CD8-positive, alpha-beta memory T cell (primary cell): Measurements from ENCODE around the gene ABRAXAS1. TPM values are rescaled to one million over a fixed set of nuclear protein-coding genes. Genes with fewer than 3 reads are reported as not detected.
"Not testable (repeated sequence)": the region's sequence is repeated elsewhere in the genome, so short reads cannot be mapped to it uniquely, and the experiment has no call there.

ENCODE experiments used
- CTCF ChIA-PET: fragments of 350-600 bp; sonication (Branson Sonifier 250); formaldehyde crosslinking; loops from one replicate; lab custom pipeline; 2021; ENCODE audit warnings: antibody characterized with exemption; lab: Charles Lee
- POLR2A ChIA-PET: fragments of 350-600 bp; sonication (Branson Sonifier 250); formaldehyde crosslinking; loops from one replicate; lab custom pipeline; 2021; ENCODE audit warnings: antibody characterized with exemption; lab: Charles Lee
- DNase-seq, 5 donors: peaks; one replicate each; pipeline versions ENCODE4 v3.0.0 to v3.0.0-alpha.2; 2020 to 2022; ENCODE audit warnings: mixed read lengths in 1 of 5
- H3K27ac ChIP-seq: one replicate; pipeline ENCODE4 v1.7.0; 2013; ENCODE audit warnings: low read depth, mild to moderate bottlenecking, low read length, moderate library complexity
- H3K27me3 ChIP-seq: 2 replicates; pipeline ENCODE4 v1.7.0; 2013; ENCODE audit warnings: low read length, mild to moderate bottlenecking; ENCODE audit not compliant: insufficient read depth, poor library complexity, severe bottlenecking
- H3K36me3 ChIP-seq: 2 replicates; pipeline ENCODE4 v1.7.0; 2013; ENCODE audit warnings: mild to moderate bottlenecking, low read length, moderate library complexity; ENCODE audit not compliant: insufficient read depth
- H3K4me1 ChIP-seq: 2 replicates; pipeline ENCODE4 v1.7.0; 2013; ENCODE audit warnings: mild to moderate bottlenecking, low read length, moderate library complexity; ENCODE audit not compliant: insufficient read depth
- H3K4me3 ChIP-seq: 2 replicates; pipeline ENCODE4 v1.7.0; 2013; ENCODE audit warnings: mild to moderate bottlenecking, low read length
- H3K9me3 ChIP-seq: 2 replicates; pipeline ENCODE4 v1.7.0; 2013; ENCODE audit warnings: mild to moderate bottlenecking, low read length
- H3K27ac Mint-ChIP-seq, 8 donors: one replicate each; pipeline ENCODE4 v1.8.0; 2020 to 2021; ENCODE audit warnings: mixed read lengths in 8 of 8, mild to moderate bottlenecking in 6 of 8, inconsistent platforms in 3 of 8, moderate library complexity in 3 of 8
- H3K27me3 Mint-ChIP-seq, 2 donors: one replicate each; pipeline ENCODE4 v1.8.0; 2020 to 2021; ENCODE audit warnings: mixed read lengths in 2 of 2, mild to moderate bottlenecking in 1 of 2, moderate library complexity in 1 of 2
- H3K36me3 Mint-ChIP-seq, 3 donors: one replicate each; pipeline ENCODE4 v1.8.0; 2020 to 2021; ENCODE audit warnings: mixed read lengths in 3 of 3, inconsistent platforms in 1 of 3, mild to moderate bottlenecking in 1 of 3
- H3K4me1 Mint-ChIP-seq, 3 donors: one replicate each; pipeline ENCODE4 v1.8.0; 2020 to 2021; ENCODE audit warnings: mixed read lengths in 3 of 3, inconsistent platforms in 1 of 3, mild to moderate bottlenecking in 1 of 3
- H3K4me3 Mint-ChIP-seq, 7 donors: one replicate each; pipeline ENCODE4 v1.8.0; 2020 to 2021; ENCODE audit warnings: mixed read lengths in 7 of 7, mild to moderate bottlenecking in 6 of 7, moderate library complexity in 4 of 7, inconsistent platforms in 2 of 7
- H3K9me3 Mint-ChIP-seq, 5 donors: one replicate each; pipeline ENCODE4 v1.8.0; 2020 to 2022; ENCODE audit warnings: mixed read lengths in 5 of 5, mild to moderate bottlenecking in 3 of 5, moderate library complexity in 2 of 5, inconsistent platforms in 1 of 5
- polyA plus RNA-seq: library from polyadenylated mRNA; unstranded; fragments of 300-500 nt; fragmentation: Illumina TruSeq; gene quantifications from one replicate; pipeline ENCODE4 v1.2.3, GENCODE V29; 2021
- total RNA-seq, 2 experiments: library from RNA; stranded (reverse); gene quantifications; one replicate each; pipeline ENCODE4 v1.2.3, GENCODE V29; 2021

The ABRAXAS1 gene
- total RNA-seq = 10 to 100 TPM; 10.8 to 11.0 TPM
- 8.1 TPM for polyA plus RNA-seq

DNA sequence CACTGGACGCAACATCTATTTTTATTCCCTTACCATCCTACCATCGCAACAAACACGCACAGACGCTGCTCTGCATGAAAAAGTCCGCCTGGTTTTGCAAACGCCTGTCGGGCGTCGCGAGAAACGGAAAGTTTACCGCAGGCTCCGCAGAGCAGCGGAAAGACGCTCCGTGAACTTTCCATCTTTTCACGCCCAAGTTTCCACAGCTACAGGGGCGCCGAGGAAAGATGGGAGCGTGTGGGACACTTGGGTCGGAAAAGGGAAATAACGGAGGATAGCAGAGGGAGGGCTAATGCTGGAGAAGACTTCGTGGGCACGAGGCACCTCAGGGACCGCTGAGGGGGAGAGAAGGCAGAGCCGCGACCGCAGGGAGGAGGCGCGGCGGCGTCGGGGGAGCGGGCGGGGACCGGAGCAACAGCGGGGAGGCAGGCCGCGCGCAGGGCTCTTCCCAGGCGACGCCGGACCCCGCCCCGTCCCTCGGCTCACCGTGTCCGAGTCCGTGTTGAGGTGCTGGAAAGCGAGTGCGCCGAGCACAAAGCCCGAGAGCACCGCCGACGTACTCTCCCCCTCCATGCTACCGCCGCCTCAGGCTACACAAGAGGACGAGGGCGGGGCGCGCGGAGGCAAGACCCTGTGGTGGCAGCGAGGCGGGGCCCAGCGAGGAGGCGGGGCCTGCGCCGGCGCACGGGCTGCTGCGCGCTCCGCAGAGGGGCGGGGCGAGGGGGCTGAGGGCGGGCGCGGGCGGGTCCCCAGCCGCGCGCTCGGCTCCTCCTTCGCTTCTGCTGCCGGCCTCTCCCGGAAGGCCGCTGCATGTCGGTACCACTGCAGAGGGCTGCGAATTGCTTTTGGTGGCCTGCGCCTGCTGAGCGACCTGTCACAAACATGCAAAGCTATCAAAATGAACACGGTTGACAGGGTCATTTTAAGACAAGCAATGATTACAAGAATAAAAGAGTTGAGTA is at the start of gene ABRAXAS1:
Gene ABRAXAS1 (minus strand): TSS at position 601 of the 962 bp plus-strand sequence. CDS start 28 bp downstream, at position 573.
- Histone ChIP-seq H3K27ac (peak within 1 kb of the TSS; percentile 64), H3K4me1 (peaks cover 15% of the 10 kb centered on the region), H3K27me3 (no peaks in the 10 kb centered on the region), H3K36me3 (no peaks in the 10 kb centered on the region), H3K9me3 (no peaks in the 10 kb centered on the region), H3K4me3 (peak within 1 kb of the TSS; percentile 85)
- ChIA-PET POLR2A (interaction anchor here (1.0 to 2.4 kb wide), 3 partner anchors 28 to 51 kb away, joined by 5 to 24 read pairs (median 6); partner anchors contain the start of genes GPAT3, HELQ and MRPS18C), CTCF (interaction anchor here (1.4 kb wide), 2 partner anchors 9 to 26 kb away, joined by 3 to 4 read pairs; no protein-coding TSS in a partner anchor)
- Mint-ChIP-seq H3K27ac (peak within 1 kb of the TSS; percentile 93 to 99 (median 96)), H3K4me1 (peaks cover 22 to 36% (median 35%) of the 10 kb centered on the region in 3 donors), H3K36me3 (peaks cover 0 to 11% (median 0%) of the 10 kb centered on the region in 3 donors), H3K4me3 (peak within 1 kb of the TSS; percentile 95 to 99 (median 96)), H3K9me3 (no peaks in the 10 kb centered on the region), H3K27me3 (peaks cover 0 to 3% of the 10 kb centered on the region in 2 donors)
- DNase-seq = peak; percentile 92 to 96 (median 95)

DNA sequence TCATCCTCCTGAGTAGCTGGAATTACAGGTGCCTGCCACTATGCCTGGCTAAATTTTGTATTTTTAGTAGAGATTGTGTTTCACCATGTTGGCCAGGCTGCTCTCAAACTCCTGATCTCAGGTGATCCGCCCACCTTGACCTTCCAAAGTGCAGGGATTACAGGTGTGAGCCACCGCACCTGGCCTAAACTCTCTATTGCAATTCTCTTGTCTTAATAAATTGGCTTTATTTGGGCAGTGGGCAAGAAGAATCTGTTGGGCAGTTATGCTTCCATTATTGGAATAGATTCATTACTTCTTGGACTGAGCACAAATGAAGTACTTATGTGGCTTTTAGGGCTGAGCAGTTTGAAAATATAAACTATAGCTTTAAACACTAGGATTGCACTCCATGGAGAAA is 42.8 kb upstream of the ABRAXAS1 start:
- H3K27me3 Mint-ChIP-seq = peaks cover 24 to 42% of the 10 kb centered on the region in 2 donors
- no peak overlapping the region for H3K27ac Mint-ChIP-seq
- H3K36me3 Mint-ChIP-seq = no peaks in the 10 kb centered on the region
- DNase-seq = no peak
- Histone ChIP-seq H3K4me1 (no peaks in the 10 kb centered on the region), H3K4me3 (no peak overlapping the region), H3K9me3 (no peaks in the 10 kb centered on the region), H3K36me3 (no peaks in the 10 kb centered on the region), H3K27me3 (no peaks in the 10 kb centered on the region), H3K27ac (no peak overlapping the region)
- no peaks in the 10 kb centered on the region for H3K4me1 Mint-ChIP-seq
- no peak overlapping the region for H3K4me3 Mint-ChIP-seq
- ChIA-PET CTCF (no interaction called here), POLR2A (no interaction called here)
- H3K9me3 Mint-ChIP-seq = peaks cover 0 to 3% (median 0%) of the 10 kb centered on the region in 5 donors

DNA sequence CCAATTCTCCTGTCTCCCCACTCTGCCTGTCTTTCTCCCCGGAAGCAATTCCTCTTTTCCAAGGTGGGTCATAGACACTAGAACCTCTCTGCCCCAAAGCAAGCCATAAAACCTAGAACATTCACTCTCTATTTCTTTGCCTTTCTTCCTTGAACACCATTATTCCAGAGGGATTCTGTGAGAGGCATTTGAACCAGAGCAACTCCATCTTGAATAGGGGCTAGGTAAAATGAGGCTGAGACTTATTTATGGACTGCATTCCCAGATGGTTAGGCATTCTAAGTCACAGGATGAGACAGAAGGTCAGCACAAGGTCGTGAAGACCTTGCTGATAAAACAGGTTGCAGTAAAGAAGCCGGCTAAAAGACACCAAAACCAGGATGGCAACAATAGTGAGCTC is 37.3 kb upstream of the ABRAXAS1 start:
- no peaks in the 10 kb centered on the region for H3K36me3 ChIP-seq
- no peak overlapping the region for H3K4me3 Mint-ChIP-seq
- H3K9me3 ChIP-seq = no peaks in the 10 kb centered on the region
- H3K27ac ChIP-seq = no peak overlapping the region
- no peak overlapping the region for H3K27ac Mint-ChIP-seq
- H3K36me3 Mint-ChIP-seq = peaks cover 0 to 5% (median 4%) of the 10 kb centered on the region in 3 donors
- no peak for DNase-seq
- no peaks in the 10 kb centered on the region for H3K4me1 Mint-ChIP-seq
- CTCF ChIA-PET = no interaction called here
- no peak overlapping the region for H3K4me3 ChIP-seq
- H3K27me3 ChIP-seq = no peaks in the 10 kb centered on the region
- POLR2A ChIA-PET = no interaction called here
- H3K4me1 ChIP-seq = no peaks in the 10 kb centered on the region
- peaks cover 8 to 25% of the 10 kb centered on the region in 2 donors for H3K27me3 Mint-ChIP-seq
- no peaks in the 10 kb centered on the region for H3K9me3 Mint-ChIP-seq

DNA sequence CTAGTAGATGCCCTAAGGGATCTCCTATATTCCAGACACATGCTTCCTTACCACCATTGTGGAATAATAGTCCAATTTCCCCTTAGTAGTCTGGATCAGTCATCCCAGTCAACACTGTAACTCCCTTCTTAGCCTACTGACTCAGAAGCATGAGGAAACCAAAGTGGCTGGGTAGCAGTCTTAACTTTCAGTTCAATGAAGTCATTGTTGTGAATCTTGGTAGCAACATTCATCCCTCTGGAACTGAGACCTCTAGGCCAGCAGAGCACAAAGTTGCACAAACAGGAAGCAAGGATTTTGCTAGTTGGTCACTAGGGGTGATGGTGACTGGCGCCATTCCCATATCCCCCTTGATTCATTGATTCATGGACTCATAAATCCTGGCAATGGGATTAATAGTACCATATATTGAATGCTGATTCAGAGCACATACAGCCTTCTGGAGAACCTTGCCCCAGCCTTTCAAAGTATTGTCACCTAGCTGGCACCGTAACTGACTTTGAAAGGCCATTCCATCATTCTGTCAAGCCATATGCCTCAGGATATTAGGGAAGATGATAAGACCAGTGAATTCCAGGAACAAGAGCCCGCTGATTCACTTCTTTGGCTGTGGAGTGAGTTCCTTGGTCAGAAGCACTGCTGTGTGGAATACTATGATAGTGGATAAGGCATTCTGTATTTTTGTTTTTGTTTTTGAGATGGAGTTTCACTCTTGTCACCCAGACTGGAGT is 31.3 kb upstream of the ABRAXAS1 start:
- Mint-ChIP-seq H3K9me3 (no peaks in the 10 kb centered on the region), H3K36me3 (peaks cover 0 to 4% (median 0%) of the 10 kb centered on the region in 3 donors), H3K4me1 (no peaks in the 10 kb centered on the region), H3K4me3 (no peak overlapping the region), H3K27me3 (peaks cover 0 to 4% of the 10 kb centered on the region in 2 donors), H3K27ac (no peak overlapping the region)
- H3K4me1 ChIP-seq = no peaks in the 10 kb centered on the region
- H3K27me3 ChIP-seq = no peaks in the 10 kb centered on the region
- H3K9me3 ChIP-seq = no peaks in the 10 kb centered on the region
- POLR2A ChIA-PET = no interaction called here
- no peak overlapping the region for H3K27ac ChIP-seq
- CTCF ChIA-PET = no interaction called here
- DNase-seq = no peak
- H3K4me3 ChIP-seq = no peak overlapping the region
- H3K36me3 ChIP-seq = no peaks in the 10 kb centered on the region

DNA sequence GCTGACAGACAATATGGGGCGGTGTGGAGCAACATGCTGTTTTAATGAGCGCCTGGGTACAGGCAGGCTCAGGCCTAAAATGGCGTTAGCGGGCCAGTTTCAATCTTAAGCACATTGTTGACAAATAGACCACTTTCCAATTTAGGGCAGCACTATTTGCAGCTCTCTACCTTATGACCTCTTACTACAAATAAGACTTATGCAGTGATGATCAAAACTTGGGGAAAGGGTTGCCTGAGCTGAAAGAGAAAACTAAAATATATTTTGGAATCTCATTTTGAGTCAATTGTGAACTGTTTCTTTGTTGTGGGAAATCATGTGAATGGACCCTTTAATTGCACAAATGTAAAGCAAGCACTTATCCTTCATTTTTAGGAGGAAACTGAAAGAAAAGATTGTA is 25.5 kb upstream of the ABRAXAS1 start:
- no peak for DNase-seq
- Mint-ChIP-seq H3K4me1 (no peaks in the 10 kb centered on the region), H3K36me3 (no peaks in the 10 kb centered on the region), H3K9me3 (no peaks in the 10 kb centered on the region), H3K27me3 (peaks cover 1 to 4% of the 10 kb centered on the region in 2 donors), H3K4me3 (no peak overlapping the region), H3K27ac (peak overlapping the region in 1 of 8 donors; percentile 74)
- no peaks in the 10 kb centered on the region for H3K4me1 ChIP-seq
- H3K36me3 ChIP-seq = no peaks in the 10 kb centered on the region
- no peaks in the 10 kb centered on the region for H3K9me3 ChIP-seq
- H3K4me3 ChIP-seq = no peak overlapping the region
- POLR2A ChIA-PET = no interaction called here
- H3K27me3 ChIP-seq = no peaks in the 10 kb centered on the region
- no peak overlapping the region for H3K27ac ChIP-seq
- CTCF ChIA-PET = interaction anchor here (1.7 to 4.8 kb wide), 3 partner anchors 9 to 135 kb away, joined by 4 to 46 read pairs (median 7); no protein-coding TSS in a partner anchor

DNA sequence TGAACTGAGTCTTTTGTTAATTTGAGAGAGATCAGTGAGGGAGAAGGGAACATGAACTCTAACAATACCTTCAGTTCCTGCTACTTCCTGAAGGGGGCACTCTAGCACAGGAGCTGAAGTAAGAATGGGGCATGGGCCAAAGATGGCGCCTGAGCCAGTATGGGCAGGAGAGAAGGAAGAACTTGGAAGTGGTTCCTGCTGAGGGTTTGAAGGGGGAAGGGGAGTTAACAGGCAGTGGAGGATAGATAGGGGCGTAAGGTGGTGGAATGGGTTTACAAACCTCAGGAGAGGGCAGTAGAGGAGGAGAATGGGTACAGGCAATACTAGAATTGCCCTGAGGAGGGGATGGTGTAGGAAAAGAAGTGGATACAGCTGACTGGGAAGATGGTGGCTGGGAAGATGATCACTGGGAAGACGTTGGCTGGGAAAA is 24.3 kb upstream of the ABRAXAS1 start:
- peak; percentile 5 to 67 (median 40) for DNase-seq
- H3K9me3 Mint-ChIP-seq, POLR2A ChIA-PET, H3K27ac Mint-ChIP-seq, H3K36me3 ChIP-seq, H3K27me3 ChIP-seq, H3K9me3 ChIP-seq, H3K4me3 Mint-ChIP-seq, H3K27ac ChIP-seq, H3K36me3 Mint-ChIP-seq, H3K4me1 ChIP-seq, H3K4me3 ChIP-seq, H3K27me3 Mint-ChIP-seq, H3K4me1 Mint-ChIP-seq: not testable (repeated sequence)
- CTCF ChIA-PET = interaction anchor here (0.8 to 4.8 kb wide), 8 partner anchors 9 to 149 kb away, joined by 3 to 46 read pairs (median 4); no protein-coding TSS in a partner anchor

DNA sequence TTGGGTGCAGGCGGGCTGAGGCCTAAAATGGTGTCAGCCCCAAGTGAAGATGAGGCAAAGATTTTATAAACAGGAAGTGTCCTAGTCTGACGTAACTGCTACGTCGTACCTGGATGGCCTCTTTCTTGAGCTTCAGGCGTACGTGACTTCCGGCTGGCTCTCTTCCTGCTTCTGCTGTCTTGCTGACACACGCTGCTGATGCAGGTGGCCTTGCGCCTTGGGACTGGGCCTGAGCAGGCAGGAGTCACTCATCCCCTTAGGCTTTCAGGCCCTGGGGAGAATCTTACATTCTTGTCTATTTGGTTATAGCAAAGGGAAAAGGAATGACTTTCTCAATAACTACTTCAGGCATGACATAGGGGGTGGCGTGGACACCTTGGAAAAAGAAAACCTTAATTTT is 20.1 kb upstream of the ABRAXAS1 start:
- Mint-ChIP-seq H3K36me3 (no peaks in the 10 kb centered on the region), H3K9me3 (no peaks in the 10 kb centered on the region)
- H3K27me3 ChIP-seq = no peaks in the 10 kb centered on the region

More for the DNA sequence above, 20.1 kb upstream of the ABRAXAS1 start:
- H3K4me3 ChIP-seq = no peak overlapping the region
- H3K36me3 ChIP-seq = no peaks in the 10 kb centered on the region
- peaks cover 11% of the 10 kb centered on the region for H3K4me1 ChIP-seq
- ChIA-PET CTCF (interaction anchor here (0.8 to 1.6 kb wide), 2 partner anchors 14 to 94 kb away, joined by 3 to 4 read pairs; no protein-coding TSS in a partner anchor), POLR2A (no interaction called here)
- no peak overlapping the region for H3K27ac ChIP-seq
- Mint-ChIP-seq H3K27me3 (peaks cover 0 to 3% of the 10 kb centered on the region in 2 donors), H3K27ac (peak overlapping the region in 2 of 8 donors; percentile 71 to 72), H3K4me1 (peaks cover 12 to 14% (median 13%) of the 10 kb centered on the region in 3 donors), H3K4me3 (peak overlapping the region in 1 of 7 donors; percentile 16)
- DNase-seq = no peak
- no peaks in the 10 kb centered on the region for H3K9me3 ChIP-seq
